HG02938 (cell line): ENCODE results near the gene AKR7A2.
"Not testable (repeated sequence)": the region's sequence is repeated elsewhere in the genome, so short reads cannot be mapped to it uniquely, and the experiment has no call there.

Experiments
- ATAC-seq: cut with Tn5 transposase; IDR thresholded peaks from one replicate; pipeline ENCODE4 v1.9.1; 2021; ENCODE audit warnings: mild to moderate bottlenecking, moderate library complexity; ENCODE audit not compliant: unreplicated experiment

AKR7A2 gene

GRCh38 chr1:19268445-19268844, 43.5 kb downstream of the AKR7A2 start:
- no peak for ATAC-seq

- no peak for ATAC-seq
These were observed 49.2 kb downstream of the AKR7A2 start for GRCh38 chr1:19262744-19263143.

GRCh38 chr1:19262047-19262446, 49.9 kb downstream of the AKR7A2 start:
- ATAC-seq = no peak

- ATAC-seq = no peak
These were observed 51.5 kb downstream of the AKR7A2 start for GRCh38 chr1:19260211-19261138.

GRCh38 chr1:19258353-19258752, 53.6 kb downstream of the AKR7A2 start:
- ATAC-seq = no peak

- ATAC-seq = no peak
These were observed 54.6 kb downstream of the AKR7A2 start for GRCh38 chr1:19257178-19257914.

- ATAC-seq = not testable (repeated sequence)
These were observed 55.6 kb downstream of the AKR7A2 start for GRCh38 chr1:19256301-19256700.

GRCh38 chr1:19255288-19255687, 56.7 kb downstream of the AKR7A2 start:
- ATAC-seq = no peak

- no peak for ATAC-seq
These were observed 57.5 kb downstream of the AKR7A2 start for GRCh38 chr1:19254416-19254815.
